HG02884 (cell line): Measurements from ENCODE around the gene MEF2C.

Experiments
- ATAC-seq: cut with Tn5 transposase; IDR thresholded peaks from one replicate; pipeline ENCODE4 v1.9.1; 2021; ENCODE audit warnings: mild to moderate bottlenecking, moderate library complexity; ENCODE audit not compliant: unreplicated experiment

The MEF2C gene

DNA sequence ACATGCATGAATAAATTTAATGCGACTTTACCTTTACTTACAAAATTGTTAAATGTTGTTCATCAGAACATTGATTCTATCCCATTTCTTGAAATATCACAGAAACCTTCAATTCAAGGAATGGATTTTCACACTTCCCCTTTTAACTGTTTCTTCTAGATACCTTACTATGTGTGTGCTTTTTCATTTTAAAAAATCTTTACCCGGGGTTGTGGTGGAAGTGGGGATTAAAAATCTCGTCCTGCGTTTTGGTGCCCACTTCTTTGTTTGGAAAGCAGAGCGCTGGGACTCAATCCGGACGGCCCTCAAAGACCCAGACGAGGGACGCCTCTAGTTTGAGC, 5.8 kb upstream of the MEF2C start:
- no peak for ATAC-seq

DNA sequence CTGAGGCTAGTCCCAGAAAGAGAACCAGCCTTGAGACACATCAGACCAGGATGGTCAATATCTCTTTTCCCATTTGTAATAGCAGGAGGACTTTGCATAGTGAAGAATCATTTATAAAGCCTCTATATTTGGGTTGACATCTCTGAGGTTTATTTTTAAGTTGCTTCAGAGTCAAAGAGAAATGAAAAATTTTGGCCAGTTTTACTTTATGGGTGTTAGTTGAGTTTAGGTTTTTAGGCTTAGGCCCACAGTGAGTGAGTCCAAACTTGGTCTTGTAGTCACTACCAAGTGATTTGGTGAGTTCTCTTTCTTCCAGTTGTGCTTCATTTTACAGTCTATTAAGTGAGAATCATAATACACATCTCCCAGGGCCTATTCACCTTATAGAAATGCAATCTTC, 5.3 kb upstream of the MEF2C start:
- ATAC-seq, result no peak

DNA sequence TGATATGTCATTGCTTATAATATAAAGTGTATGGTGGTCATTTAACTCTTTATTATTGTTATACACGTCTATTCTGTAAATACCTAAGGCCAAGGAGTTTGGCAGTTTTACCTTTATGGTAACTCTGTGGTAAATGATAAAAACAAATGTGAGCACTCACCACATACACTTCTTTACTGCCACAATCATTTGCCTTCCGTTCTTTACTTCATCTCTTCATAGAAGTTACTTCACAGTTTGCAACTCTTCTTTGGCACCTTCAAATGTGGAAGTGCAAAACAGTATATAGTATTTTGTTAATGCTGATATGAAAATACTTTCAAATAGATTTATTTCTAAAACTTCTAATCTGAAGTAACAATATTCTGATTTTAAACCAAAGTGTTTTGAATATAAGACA, 4.4 kb upstream of the MEF2C start:
- no peak for ATAC-seq

DNA sequence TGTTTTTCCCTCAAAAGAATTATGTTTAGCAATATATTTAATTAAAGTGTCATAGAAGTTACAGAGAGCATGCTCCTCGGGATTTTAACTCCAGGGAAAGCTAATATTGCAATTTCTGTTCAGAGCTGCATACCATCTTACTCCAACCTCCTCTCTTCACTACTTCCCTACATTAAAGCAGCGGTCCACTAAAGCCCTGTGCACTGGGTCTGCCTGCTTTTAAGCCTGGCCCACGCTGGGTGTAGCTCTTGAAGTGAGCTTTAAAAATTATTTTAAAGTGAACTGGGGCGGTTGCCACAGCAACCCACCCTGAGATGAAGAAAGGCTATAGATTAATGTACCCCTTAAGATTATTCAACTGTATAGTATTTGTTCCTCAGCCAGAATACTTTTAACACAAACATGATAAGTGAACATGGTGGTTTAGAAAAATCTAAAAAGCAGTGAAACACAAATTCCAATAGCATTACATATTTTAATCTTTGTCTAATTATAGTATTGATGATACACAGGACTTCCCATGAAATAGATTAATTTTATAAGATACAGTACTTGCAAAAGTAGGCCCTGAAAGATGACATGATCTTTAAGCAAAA, 3.9 kb upstream of the MEF2C start:
- ATAC-seq, result peak; percentile 20

DNA sequence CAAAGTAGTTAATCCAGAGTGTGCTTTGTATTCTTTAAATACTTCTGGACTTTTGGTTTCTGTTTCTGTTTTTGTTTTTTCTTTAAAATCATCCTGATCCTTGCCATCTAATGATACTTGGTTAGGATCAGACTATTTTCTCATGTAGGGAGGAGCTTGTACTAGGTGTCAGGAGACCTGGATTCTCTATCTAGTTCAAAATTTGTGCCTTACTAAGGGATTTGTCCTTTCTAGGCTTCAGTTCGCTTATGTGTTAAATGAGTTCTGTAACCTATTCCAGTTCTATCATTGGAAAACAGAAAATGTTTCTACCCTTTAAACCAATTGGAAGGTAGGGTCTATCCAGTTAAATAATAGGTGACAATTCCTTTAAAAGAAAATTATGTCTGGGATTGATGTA, 3.3 kb upstream of the MEF2C start:
- no peak for ATAC-seq

DNA sequence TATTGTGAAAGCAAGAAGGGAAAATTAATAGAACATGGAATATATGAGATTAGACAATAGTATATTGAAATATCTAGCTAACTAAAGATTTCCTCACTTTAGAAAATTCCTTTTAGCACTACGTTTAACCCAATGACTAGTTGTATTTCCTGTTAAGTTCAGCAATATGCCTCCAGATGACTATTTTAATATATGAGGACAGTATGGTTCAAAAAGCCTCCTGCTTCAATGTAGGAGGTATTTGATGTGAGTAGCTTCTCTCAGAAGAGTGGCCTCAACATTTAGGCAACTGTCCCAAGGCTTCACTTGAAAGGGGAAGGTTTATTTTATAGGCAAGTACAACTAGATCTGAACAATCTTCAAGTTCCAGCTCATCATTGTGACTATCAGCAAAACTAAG, 2.0 kb upstream of the MEF2C start:
- ATAC-seq, result no peak

DNA sequence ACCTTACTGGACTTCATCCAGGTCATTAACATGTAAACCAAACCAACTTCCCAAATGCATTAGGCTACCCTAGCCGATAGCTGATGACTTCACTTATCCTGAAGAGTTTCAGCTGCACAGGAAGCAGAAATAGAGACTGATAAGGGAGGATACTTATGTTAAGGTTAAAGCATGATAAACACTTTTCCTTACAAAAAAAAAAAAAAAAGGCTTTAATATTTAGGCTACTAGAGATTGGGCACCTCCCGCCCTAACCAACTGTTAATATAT, 1.6 kb upstream of the MEF2C start:
- no peak for ATAC-seq

DNA sequence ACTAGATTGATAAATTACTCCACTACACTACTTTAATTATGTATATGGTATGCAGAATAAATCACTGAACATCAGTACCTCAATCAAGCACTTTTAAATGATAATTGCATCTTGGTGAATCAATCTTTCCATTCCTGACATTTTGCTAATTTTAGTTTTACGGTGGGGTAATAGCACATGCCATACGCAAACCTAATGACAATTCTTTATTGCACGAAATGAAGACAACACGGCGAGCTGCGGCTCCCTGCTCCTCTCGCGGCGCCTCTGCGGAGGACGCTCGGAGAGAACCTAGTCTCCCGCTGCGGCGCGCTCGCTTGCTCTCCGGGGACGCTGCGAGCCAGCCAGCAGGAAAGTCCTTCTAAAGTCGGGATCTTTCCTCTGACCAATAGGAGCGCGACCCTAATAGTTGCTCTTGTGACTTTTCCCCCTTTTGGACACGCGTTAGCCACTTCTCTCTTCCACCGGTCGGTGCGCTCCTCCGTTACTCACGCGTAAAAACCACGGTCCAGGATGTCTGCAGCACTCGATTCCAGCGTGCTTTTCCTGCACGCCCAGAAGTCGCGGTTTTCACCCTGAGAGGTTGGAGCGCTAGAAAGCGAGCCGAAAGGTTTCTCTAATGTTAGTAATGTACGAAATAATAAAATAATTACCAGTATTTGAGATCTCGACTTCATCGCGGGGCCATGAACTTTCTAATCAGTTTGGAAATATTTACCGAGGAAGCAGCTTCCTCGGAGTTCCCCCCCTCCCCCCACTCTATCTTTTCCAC, 1.0 kb upstream of the MEF2C start:
- no peak for ATAC-seq

DNA sequence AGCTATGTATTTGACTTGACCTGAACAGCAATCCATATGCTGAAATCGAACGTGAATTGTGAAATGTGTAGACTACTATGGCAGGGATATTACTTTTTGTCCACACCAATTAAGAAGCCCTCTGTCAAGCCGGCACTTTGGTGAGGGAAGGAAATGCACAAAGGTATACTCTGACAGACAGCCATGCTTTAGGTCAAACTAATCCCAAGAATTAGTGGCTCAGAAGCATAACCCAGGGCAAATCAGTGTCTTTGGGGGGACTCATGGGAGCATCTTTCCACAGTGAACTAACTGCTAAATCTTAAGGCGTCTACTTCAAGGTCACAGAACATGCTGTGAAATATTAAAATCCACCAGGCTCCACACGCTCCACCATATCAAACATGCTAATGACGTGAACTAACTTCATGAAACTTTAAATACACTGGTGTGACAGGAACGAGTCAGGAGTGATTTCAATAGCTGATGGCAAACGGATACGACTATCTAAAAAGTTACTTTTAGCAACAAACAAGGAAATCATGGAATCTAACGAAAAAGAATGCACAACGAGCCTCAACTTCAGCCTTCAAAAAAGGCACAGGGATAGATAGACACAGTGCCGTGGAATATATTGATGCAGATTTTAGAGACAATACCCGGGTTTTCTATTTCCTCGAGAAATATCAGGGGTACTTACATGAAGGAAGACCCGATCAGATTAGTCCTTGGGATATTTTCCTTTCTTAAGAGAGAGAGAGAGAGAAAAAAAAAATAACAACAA, 527 bp downstream of the MEF2C start:
- ATAC-seq, result no peak

DNA sequence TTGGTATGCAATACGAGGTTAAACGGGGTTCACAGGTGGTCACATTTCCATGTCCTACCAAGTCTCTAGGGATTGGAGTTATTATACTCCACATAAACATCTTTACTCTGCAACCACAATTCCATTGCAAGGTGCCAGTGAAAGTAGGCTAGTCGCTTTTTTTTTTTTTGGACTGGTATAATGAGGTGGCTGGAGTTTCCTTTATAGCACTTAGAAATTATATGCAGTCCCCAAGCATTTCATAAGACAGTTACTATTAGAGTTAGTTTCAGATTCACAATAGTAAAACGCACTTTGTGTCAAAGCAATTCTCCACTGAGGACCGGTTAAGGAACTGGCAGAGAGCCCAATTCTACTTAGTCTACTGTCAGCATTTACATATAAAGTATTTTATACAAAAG, 1.4 kb downstream of the MEF2C start:
- peak; percentile 23 for ATAC-seq

DNA sequence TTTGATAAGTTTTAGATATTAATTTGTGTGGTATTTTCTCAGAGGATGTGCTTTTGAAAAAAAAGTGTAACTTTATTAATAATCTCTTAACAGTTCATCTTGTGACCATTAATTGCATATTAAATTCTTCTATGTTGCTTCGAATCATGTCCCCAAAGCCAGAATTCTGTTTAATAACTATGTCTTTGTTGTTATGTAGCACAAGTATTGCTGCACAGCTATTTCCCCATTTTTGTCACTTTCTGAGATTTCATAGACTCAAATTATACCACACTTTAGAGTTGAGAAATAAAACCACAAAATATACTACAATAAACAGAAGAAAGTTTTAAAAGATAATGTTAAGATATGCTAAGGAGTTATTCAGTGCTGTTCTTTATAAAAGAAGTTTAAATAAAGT, 2.8 kb downstream of the MEF2C start:
- no peak for ATAC-seq

DNA sequence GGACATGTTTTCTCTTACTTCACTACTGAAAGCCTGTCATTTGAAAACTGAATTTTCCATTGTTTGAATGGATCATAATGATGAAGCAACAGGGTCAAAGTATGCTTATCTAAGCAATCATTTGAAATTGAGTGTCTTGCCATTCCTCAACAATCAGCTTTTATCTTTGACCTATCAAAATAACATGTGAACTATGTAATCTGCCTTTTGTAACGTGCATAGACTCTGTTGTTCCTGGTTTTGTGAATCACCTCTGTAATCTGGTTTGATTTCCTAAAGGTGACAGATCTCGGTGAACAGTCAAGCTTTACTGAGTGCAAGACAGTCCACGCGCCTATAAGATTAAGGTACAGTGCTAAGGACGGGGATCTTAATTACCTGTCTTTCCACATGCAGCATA, 3.3 kb downstream of the MEF2C start:
- ATAC-seq, result no peak

DNA sequence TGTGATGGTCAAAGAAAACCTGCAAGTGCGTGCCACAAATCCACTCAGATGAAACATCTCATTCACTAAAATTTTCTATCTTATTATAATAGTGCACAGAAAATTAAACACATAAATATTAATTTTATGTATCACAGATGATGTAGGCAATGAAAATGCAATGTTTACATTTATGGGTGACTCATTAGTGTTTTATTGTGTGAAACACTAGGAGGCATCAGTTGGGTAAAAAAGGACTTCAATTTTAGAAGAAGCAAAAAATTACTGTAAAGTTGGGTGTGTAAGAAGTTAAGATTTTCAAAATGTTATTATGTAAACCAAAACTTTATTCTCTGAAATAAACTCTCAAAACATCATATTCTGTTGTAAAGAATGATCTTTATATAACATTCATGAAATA, 4.0 kb downstream of the MEF2C start:
- no peak for ATAC-seq

DNA sequence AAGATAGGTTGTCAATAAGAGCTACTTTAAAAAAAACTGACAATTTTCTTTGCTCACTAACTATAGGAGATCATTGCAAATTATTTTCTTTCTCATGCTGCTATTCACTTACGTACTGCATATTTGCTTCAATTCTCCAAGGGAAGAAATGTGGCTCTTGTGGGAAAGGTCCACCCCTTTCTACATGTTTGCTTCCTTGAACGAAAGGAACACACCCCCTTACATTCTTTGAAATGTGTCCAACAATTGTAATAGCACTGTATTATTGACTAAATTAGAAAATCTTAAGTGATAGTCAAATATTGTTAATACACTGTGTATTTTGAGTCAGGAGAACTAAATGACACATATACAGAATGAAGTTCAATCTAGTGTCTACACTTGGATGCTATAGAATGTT, 5.2 kb downstream of the MEF2C start:
- no peak for ATAC-seq

DNA sequence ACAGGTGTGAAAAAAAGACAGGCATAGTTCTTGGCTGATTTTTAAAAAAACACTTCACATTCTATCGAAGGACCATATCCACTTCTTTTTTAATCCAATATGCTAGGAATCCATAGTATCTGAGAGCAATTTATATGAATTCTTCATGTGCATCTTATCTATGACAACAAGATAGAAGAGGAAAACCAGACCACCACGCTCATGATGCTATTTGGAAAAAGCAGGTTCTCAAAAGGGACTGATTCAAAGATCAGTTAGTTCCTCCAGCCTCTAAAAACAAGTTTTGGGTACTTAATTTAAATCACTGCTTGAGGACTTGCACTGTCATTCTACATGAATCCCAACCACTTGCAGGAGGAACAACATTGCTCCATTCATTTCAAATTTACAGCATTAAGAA, 6.3 kb downstream of the MEF2C start:
- no peak for ATAC-seq

DNA sequence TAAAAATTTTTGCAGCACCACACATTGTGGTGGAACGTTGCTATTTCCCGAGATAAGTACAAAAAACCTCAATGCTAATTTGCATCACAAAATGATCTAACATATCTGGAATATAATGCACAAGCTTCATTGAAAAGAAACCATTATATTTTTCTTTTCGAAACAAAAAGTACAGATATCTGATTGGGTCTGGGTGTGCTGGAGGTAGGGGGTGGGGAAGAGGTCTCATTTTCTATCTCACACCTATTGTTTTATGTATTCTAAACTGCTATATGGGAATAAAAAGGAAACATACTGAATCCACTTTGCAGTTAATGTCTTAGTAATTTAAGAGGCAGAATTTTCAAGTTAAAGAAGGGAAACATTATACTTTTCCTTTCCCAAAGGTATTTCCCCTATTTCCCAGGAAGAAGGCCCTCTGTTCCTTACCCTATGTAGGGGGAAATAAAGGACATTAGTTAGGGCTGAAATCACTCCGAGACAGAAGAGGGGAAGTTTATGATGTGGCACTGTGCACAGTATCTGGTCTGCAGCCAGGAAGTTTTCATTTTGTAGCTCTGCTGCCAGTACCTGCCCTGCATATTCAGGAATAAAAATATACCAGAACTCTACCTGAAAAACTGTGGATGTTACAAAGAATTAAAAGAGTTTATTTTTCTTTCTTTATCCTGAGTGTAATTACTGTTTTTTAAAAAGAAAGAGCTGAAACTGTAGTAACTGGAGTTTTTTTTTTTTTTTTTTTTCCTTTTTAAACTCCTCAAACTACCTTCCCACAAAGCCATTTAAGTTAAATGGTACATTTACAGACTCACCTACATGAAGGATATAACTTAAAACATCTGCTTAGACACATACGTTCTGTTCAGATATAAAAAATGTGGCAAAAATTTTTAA, 7.4 kb downstream of the MEF2C start:
- ATAC-seq, result peak; percentile 44

DNA sequence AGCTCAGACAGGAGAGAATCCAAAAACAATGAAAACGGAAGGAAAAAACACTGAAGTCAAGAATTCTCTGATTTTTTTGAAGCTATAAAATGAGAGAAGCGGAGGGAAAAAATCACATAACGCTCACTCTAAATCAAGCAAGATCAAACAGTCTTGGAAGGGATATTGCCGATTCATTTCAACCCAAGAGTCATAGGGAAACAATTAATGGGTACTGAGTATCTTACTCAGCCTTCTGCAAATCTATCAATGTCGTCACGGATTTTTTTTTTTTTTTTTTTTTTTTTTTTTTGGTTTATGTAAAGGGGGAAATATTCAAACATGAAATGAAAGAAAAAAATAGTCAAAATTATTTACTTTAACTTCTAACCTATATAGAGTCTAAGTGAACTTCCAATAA, 9.5 kb downstream of the MEF2C start:
- no peak for ATAC-seq

DNA sequence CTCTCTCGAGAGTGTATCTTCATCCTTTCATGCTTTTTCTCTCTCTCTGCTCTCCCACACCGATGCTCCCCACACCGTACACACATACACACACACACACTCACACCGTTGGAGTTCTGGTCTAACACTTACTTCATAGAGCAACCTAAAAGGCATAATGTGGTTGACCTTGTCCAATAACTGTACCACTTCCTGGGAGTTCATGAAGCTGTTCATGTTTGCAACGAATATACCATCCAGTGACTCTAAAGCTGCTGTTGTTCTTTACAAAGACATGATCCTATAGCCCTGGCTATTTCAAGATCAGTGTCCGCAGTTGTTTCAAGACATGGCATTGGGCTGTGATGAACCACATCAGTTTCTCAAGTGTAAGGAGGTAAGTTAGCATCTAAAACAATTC, 10.0 kb downstream of the MEF2C start:
- no peak for ATAC-seq

DNA sequence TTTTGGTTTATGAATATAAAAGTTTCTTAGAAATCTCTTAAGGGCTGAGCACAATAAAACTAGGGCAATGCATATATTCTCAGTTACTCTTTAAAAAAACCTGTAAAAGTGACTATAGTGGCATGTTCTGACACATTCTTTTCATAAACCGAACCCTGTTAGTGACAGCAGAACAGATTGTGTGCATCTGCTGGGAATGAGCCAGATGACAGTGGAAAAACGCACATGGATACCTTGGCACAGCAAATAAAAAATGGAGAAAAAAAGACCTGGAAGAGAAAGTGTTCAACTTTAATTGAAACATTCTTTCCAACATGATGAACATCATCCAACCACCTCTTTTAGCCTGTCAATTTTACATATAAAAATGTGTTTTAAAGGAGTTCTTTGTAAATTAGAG, 12.7 kb downstream of the MEF2C start:
- ATAC-seq, result no peak

DNA sequence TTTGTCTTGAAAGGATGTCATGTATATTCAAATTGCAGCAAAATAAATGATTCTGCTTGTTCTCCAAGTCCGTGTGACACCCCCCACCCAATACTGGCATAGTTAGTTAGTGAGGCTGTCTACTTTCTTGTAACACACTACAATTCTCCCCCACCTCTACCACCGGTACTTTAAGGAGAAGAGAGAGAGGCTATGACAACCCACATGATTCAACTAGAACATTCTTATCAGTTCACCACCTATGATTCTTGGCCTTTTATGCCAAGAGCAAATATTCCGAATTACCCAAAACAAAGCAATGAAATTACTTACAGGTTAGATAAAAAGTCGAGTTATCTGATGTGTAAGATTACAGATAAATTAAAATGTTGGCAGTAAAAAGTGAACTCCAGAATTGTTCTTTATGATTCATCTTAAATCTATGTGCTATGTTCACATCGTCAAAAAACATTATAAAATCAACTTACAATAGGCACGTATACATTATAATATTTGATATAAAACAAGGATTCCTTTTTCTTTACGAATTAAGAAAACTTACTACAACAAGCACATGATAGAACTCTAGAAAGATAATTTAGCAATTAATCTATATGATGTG, 14.4 kb downstream of the MEF2C start:
- no peak for ATAC-seq

DNA sequence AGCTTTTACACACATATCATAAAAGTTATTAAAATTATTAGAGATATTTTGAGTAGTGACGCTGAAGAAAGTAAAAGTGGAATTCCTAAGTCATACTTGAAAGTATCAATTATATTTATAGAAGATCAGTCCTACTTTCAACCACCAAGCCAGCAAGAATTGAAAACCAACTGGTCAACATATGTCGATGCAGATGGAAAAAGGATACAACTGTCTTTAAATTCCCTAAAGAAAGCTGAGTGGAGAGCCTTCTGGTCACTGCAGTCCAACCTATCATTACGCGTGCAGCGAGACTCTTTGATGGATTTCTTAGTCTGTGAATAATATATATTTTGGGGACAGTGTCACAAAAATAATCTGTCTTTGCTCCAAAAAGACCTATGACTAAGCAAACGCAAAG, 15.3 kb downstream of the MEF2C start:
- ATAC-seq, result no peak
